ENCODE results near the gene CATSPER1.

CATSPER1 gene

DNA sequence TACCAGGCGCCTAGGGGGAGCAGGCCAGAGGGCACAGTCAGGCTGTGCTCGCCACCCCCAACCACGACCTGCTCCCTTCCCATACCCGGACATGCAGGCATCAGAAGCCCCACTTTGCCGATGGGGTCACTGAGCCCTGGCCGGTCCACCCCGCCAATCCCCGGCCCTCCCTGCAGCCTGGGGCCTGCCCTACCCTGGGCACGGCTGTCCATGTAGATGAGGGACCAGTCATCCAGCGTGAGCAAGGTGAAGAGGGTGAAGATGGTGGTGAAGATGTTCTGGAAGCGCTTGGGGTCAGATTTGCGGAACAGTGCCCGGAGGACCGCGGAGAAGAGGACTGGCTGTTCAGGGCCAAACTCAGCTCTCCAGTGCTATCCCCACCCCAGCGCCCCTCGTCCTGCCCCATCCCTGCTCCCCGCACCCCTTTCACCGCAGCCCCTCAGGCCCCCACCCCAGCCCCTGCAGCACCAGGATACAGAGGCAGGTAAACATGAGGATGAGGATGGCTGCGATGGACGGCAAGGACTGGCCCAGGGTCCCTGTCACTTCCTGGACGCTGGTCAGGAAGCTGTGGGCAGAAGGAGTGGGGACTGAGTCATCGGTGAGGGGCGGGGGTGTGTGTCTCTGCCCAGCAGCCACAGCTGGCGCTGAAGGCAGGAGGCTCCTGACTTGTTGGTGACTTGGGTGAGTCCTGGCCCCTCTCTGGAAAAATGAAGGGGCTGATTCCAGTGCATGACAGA, 5.5 kb downstream of the CATSPER1 start:
- H3K36me3 ChIP-seq (ENCODE audit: control insufficient read depth in 2 of 2, insufficient read depth in 2 of 2, low read length in 2 of 2), result no peaks in the 10 kb centered on the region
- H3K27ac ChIP-seq (ENCODE audit: low read depth in 2 of 2, low read length in 2 of 2), result no peak overlapping the region
- peaks cover 4 to 9% of the 10 kb centered on the region in 2 donors for H3K27me3 ChIP-seq (ENCODE audit: control insufficient read depth in 2 of 2, insufficient read depth in 2 of 2, low read length in 2 of 2)
- no peak overlapping the region for H3K9ac ChIP-seq (ENCODE audit: low read depth in 1 of 2, low read length in 2 of 2)
- H3K9me3 ChIP-seq (ENCODE audit: control insufficient read depth in 2 of 2, low read length in 2 of 2), result no peaks in the 10 kb centered on the region
- no peaks in the 10 kb centered on the region for H3K4me1 ChIP-seq (ENCODE audit: control insufficient read depth in 2 of 2, insufficient read depth in 2 of 2, low read length in 2 of 2)
- no peak overlapping the region for H3K4me3 ChIP-seq (ENCODE audit: low read length in 2 of 2)

DNA sequence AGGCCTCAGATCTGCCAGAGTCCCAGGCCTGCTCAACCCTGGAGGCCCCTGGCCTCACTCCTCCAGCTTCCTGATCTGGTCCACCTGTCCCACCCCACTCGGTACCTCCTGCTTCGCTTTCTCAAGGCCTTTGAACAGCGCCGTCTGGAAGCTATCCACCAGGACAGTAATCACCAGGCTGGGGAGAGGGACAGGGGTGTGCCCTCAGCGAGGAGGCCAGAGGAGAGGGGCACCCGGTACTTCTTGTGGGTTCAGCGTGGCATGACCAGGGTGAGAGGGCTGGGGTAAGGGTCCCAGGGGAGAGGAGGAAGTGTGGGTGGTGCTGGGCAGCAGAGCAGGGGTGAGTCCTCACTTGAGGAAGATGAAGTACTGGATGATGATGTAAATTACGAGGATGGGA, 6.1 kb downstream of the CATSPER1 start:
- H3K36me3 ChIP-seq (ENCODE audit: control insufficient read depth in 2 of 2, insufficient read depth in 2 of 2, low read length in 2 of 2), result no peaks in the 10 kb centered on the region
- H3K27me3 ChIP-seq (ENCODE audit: control insufficient read depth in 2 of 2, insufficient read depth in 2 of 2, low read length in 2 of 2), result peaks cover 4 to 9% of the 10 kb centered on the region in 2 donors
- H3K9me3 ChIP-seq (ENCODE audit: control insufficient read depth in 2 of 2, low read length in 2 of 2), result no peaks in the 10 kb centered on the region
- no peak overlapping the region for H3K27ac ChIP-seq (ENCODE audit: low read depth in 2 of 2, low read length in 2 of 2)
- H3K4me1 ChIP-seq (ENCODE audit: control insufficient read depth in 2 of 2, insufficient read depth in 2 of 2, low read length in 2 of 2), result no peaks in the 10 kb centered on the region
- H3K9ac ChIP-seq (ENCODE audit: low read depth in 1 of 2, low read length in 2 of 2), result no peak overlapping the region
- no peak overlapping the region for H3K4me3 ChIP-seq (ENCODE audit: low read length in 2 of 2)

DNA sequence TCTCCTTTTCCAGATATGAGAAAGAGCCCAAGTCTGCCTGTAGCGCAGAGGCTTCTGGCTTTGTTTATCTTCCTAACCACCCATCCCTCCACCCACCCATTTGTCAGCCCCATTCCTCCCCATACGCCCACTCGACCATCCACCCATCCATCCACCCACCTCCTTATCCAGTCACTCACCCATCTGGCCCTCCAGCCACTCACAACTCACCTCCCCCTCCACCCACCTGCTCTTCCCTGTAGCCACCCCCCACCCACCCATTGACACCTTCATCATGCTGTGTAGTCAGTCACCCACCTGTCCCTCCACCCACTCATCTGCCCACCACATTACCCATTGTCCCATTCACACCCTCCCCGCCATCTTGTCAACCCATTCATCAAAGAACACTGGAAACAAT, 9.0 kb downstream of the CATSPER1 start:
- H3K9ac ChIP-seq (ENCODE audit: low read depth in 1 of 2, low read length in 2 of 2), result no peak overlapping the region
- H3K36me3 ChIP-seq (ENCODE audit: control insufficient read depth in 2 of 2, insufficient read depth in 2 of 2, low read length in 2 of 2), result no peaks in the 10 kb centered on the region
- peaks cover 9 to 10% of the 10 kb centered on the region in 2 donors for H3K27me3 ChIP-seq (ENCODE audit: control insufficient read depth in 2 of 2, insufficient read depth in 2 of 2, low read length in 2 of 2)
- no peak overlapping the region for H3K27ac ChIP-seq (ENCODE audit: low read depth in 2 of 2, low read length in 2 of 2)
- H3K4me1 ChIP-seq (ENCODE audit: control insufficient read depth in 2 of 2, insufficient read depth in 2 of 2, low read length in 2 of 2), result no peaks in the 10 kb centered on the region
- no peaks in the 10 kb centered on the region for H3K9me3 ChIP-seq (ENCODE audit: control insufficient read depth in 2 of 2, low read length in 2 of 2)
- H3K4me3 ChIP-seq (ENCODE audit: low read length in 2 of 2), result no peak overlapping the region

DNA sequence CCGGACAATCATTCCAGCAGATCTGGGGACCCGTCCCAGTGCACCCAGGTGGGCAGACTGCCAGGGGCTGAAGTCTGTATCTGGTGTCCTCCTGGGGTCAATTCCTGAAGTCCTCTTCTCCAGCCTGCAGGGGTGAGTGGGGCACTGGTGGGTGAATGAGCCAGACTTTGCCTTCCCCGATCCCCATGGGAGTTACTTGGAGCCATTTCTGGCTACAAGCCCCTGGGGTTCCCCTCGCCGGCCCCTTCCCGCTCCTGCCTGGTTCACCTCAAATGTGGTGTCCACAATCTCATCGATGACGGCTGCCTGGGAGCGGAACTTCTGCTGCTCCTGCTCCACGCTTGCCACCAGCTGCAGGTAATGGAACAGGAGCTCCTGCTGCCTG, 9.5 kb downstream of the CATSPER1 start:
- H3K36me3 ChIP-seq (ENCODE audit: control insufficient read depth in 2 of 2, insufficient read depth in 2 of 2, low read length in 2 of 2), result no peaks in the 10 kb centered on the region
- no peak overlapping the region for H3K9ac ChIP-seq (ENCODE audit: low read depth in 1 of 2, low read length in 2 of 2)
- no peak overlapping the region for H3K4me3 ChIP-seq (ENCODE audit: low read length in 2 of 2)
- no peaks in the 10 kb centered on the region for H3K9me3 ChIP-seq (ENCODE audit: control insufficient read depth in 2 of 2, low read length in 2 of 2)
- no peak overlapping the region for H3K27ac ChIP-seq (ENCODE audit: low read depth in 2 of 2, low read length in 2 of 2)
- no peaks in the 10 kb centered on the region for H3K4me1 ChIP-seq (ENCODE audit: control insufficient read depth in 2 of 2, insufficient read depth in 2 of 2, low read length in 2 of 2)
- peaks cover 9 to 11% of the 10 kb centered on the region in 2 donors for H3K27me3 ChIP-seq (ENCODE audit: control insufficient read depth in 2 of 2, insufficient read depth in 2 of 2, low read length in 2 of 2)

DNA sequence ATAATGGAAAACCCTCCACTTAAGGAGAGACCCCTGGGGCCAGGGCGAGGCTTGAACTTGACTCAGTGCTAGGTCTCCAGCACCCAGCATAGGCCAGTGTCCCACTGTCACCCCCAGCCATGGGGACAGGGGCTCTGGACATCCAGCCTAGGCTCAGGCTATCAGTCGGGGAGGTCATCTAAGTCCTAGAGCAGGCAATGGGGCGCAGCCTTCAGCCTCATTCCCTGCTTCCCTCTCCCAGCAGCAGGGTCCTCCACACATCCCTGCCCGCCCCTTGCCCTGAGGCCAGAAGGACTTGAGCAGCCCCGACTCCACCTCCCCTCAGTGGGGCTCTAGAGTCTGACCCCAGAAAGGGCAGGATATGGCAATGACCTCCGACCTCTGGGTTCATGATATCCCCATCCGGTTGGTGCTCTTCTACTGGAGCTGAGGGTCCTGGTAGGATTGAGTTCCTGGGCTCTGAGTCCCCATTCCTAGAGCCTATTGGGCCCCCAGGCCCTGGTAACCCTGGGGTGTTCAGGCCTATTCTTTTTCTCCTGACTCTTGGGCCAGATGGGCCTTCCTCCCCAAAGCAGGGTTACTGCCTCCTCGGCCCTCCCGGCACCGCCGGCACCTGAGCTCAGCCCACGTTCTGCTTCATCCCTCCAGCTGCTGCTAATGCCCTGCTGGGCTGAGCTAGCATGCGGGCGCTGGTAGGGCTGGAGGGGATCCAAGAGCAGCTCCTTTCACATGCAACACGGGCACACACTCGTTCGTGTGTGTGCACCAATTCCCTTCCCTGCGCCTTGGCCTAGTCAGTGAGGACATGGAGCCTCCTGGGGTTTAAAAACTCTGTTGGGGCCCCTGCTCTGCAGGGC, 10.1 kb downstream of the CATSPER1 start:
- no peak overlapping the region for H3K9ac ChIP-seq (ENCODE audit: low read depth in 1 of 2, low read length in 2 of 2)
- no peak overlapping the region for H3K27ac ChIP-seq (ENCODE audit: low read depth in 2 of 2, low read length in 2 of 2)
- peaks cover 15 to 17% of the 10 kb centered on the region in 2 donors for H3K27me3 ChIP-seq (ENCODE audit: control insufficient read depth in 2 of 2, insufficient read depth in 2 of 2, low read length in 2 of 2)
- peaks cover 0 to 2% of the 10 kb centered on the region in 2 donors for H3K4me1 ChIP-seq (ENCODE audit: control insufficient read depth in 2 of 2, insufficient read depth in 2 of 2, low read length in 2 of 2)
- no peaks in the 10 kb centered on the region for H3K9me3 ChIP-seq (ENCODE audit: control insufficient read depth in 2 of 2, low read length in 2 of 2)
- no peaks in the 10 kb centered on the region for H3K36me3 ChIP-seq (ENCODE audit: control insufficient read depth in 2 of 2, insufficient read depth in 2 of 2, low read length in 2 of 2)
- no peak overlapping the region for H3K4me3 ChIP-seq (ENCODE audit: low read length in 2 of 2)

DNA sequence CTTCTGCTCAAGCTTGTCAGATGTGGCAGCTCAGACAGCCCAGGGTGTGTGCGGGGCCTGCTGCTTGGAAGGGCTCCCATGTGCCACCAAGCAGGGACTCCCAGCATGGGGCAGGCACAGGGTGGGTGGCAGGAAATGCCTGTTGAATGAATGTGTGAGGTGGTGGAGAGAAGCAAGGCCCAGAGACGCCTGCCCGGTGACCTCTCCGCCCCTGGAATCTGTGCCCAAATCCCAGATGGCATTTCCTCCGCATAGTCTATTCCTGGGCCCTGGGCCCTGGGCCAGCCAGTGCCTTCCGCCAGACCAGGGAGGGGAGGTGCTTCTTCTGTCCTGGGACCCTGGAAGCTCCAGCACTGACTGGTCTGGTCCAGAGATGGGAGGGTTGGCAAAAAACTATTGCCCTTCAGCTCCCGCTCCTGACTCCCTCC, 10.8 kb downstream of the CATSPER1 start:
- no peak overlapping the region for H3K4me3 ChIP-seq (ENCODE audit: low read length in 2 of 2)
- no peak overlapping the region for H3K9ac ChIP-seq (ENCODE audit: low read depth in 1 of 2, low read length in 2 of 2)
- no peaks in the 10 kb centered on the region for H3K36me3 ChIP-seq (ENCODE audit: control insufficient read depth in 2 of 2, insufficient read depth in 2 of 2, low read length in 2 of 2)
- H3K9me3 ChIP-seq (ENCODE audit: control insufficient read depth in 2 of 2, low read length in 2 of 2), result no peaks in the 10 kb centered on the region
- peaks cover 0 to 2% of the 10 kb centered on the region in 2 donors for H3K4me1 ChIP-seq (ENCODE audit: control insufficient read depth in 2 of 2, insufficient read depth in 2 of 2, low read length in 2 of 2)
- no peak overlapping the region for H3K27ac ChIP-seq (ENCODE audit: low read depth in 2 of 2, low read length in 2 of 2)
- H3K27me3 ChIP-seq (ENCODE audit: control insufficient read depth in 2 of 2, insufficient read depth in 2 of 2, low read length in 2 of 2), result peaks cover 15 to 17% of the 10 kb centered on the region in 2 donors

DNA sequence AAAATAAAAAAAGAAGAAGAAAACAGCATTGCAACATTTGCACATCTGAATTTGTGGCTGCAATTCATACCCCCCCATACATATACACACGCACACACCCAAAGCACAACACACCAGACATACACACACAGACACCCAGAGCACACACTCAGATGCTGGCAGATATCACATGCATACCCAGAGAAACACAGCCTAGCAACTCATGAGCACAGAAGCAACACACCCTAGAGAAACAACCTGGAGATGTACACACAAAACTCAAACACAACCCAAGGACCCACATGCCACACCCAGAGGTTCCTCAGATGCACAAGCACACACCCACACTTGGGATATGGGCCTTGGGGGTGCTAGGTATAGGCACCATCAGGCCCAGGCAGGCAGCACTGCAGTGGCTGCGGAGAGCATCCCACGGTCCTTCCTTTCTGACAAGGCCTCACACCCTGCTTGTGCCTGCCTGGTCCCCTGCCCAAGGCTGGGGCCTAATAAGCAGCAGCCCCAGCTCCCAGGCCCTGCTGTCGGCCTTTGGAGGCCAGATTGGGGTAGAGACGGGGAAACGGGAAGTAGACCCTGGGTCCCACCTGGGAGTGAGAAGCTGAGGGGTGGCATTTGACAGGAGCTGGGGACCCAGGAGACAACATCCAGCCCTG, 11.3 kb downstream of the CATSPER1 start:
- Histone ChIP-seq H3K9me3 (ENCODE audit: control insufficient read depth in 2 of 2, low read length in 2 of 2) (no peaks in the 10 kb centered on the region), H3K36me3 (ENCODE audit: control insufficient read depth in 2 of 2, insufficient read depth in 2 of 2, low read length in 2 of 2) (no peaks in the 10 kb centered on the region), H3K4me1 (ENCODE audit: control insufficient read depth in 2 of 2, insufficient read depth in 2 of 2, low read length in 2 of 2) (peaks cover 0 to 2% of the 10 kb centered on the region in 2 donors), H3K27ac (ENCODE audit: low read depth in 2 of 2, low read length in 2 of 2) (no peak overlapping the region), H3K4me3 (ENCODE audit: low read length in 2 of 2) (no peak overlapping the region), H3K9ac (ENCODE audit: low read depth in 1 of 2, low read length in 2 of 2) (no peak overlapping the region), H3K27me3 (ENCODE audit: control insufficient read depth in 2 of 2, insufficient read depth in 2 of 2, low read length in 2 of 2) (peaks cover 15 to 17% of the 10 kb centered on the region in 2 donors)

DNA sequence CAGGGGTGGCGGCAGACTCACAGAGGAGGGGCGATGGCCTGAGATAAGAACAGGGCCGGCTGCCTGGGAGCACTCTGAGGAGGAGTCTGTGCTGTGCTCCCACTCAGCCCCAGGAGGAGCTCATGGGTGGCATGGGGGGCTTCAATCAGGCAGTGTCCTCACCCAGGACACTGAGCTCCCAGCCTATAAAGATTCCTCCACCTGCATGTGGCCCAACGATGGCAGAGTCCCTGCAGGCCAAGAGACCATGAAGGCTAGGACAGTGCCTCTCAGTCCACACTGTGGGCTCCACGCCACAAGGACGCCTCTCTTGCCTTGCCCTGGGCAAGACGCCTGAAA, 12.5 kb downstream of the CATSPER1 start:
- no peak overlapping the region for H3K9ac ChIP-seq (ENCODE audit: low read depth in 1 of 2, low read length in 2 of 2)
- no peak overlapping the region for H3K27ac ChIP-seq (ENCODE audit: low read depth in 2 of 2, low read length in 2 of 2)
- H3K4me1 ChIP-seq (ENCODE audit: control insufficient read depth in 2 of 2, insufficient read depth in 2 of 2, low read length in 2 of 2), result peaks cover 0 to 2% of the 10 kb centered on the region in 2 donors
- H3K36me3 ChIP-seq (ENCODE audit: control insufficient read depth in 2 of 2, insufficient read depth in 2 of 2, low read length in 2 of 2), result no peaks in the 10 kb centered on the region
- peaks cover 15 to 17% of the 10 kb centered on the region in 2 donors for H3K27me3 ChIP-seq (ENCODE audit: control insufficient read depth in 2 of 2, insufficient read depth in 2 of 2, low read length in 2 of 2)
- H3K9me3 ChIP-seq (ENCODE audit: control insufficient read depth in 2 of 2, low read length in 2 of 2), result no peaks in the 10 kb centered on the region
- no peak overlapping the region for H3K4me3 ChIP-seq (ENCODE audit: low read length in 2 of 2)

DNA sequence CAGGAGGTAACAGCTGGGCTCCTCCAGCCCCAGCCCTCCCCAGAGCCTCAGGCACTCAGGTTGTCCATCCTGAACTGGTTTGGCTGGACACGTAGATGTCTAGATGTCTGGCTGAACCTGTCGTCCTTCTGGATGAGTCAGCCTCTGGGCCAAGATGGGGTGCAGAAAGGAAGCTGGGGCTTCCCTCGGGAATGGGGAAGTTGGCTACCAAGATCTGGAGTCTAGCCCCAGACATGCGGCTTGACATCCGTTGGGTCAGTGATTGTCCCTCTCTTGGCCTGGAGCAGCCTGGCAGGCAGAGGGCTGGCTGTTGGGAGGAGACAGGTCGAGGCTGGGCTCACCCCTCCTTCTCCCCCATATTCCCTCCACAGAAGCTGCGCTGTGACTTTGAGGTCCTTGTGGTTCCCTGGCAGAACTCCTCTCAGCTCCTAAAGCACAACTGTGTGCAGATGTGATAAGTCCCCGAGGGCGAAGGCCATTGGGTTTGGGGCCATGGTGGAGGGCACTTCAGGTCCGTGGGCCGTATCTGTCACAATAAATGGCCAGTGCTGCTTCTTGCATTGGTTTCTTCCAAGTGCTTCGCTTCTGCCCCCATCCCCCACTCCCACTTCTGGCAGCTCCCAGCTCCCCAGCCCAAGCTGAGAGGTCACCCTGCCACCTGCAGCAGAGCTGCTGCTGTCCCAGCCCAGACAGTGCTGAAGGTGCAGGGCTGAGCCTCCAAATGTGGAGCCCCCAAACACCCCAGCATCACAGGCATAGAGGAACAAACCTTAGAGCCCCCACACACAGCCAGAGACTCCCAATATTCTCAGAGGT, 13.1 kb downstream of the CATSPER1 start:
- Histone ChIP-seq H3K27me3 (ENCODE audit: control insufficient read depth in 2 of 2, insufficient read depth in 2 of 2, low read length in 2 of 2) (peaks cover 15 to 17% of the 10 kb centered on the region in 2 donors), H3K4me3 (ENCODE audit: low read length in 2 of 2) (no peak overlapping the region), H3K27ac (ENCODE audit: low read depth in 2 of 2, low read length in 2 of 2) (no peak overlapping the region), H3K9me3 (ENCODE audit: control insufficient read depth in 2 of 2, low read length in 2 of 2) (no peaks in the 10 kb centered on the region), H3K9ac (ENCODE audit: low read depth in 1 of 2, low read length in 2 of 2) (no peak overlapping the region), H3K36me3 (ENCODE audit: control insufficient read depth in 2 of 2, insufficient read depth in 2 of 2, low read length in 2 of 2) (no peaks in the 10 kb centered on the region), H3K4me1 (ENCODE audit: control insufficient read depth in 2 of 2, insufficient read depth in 2 of 2, low read length in 2 of 2) (peaks cover 0 to 2% of the 10 kb centered on the region in 2 donors)
